IPS-NIHi11 (cell line): ENCODE results near the gene SCAMP4.
"Not testable (repeated sequence)": the region's sequence is repeated elsewhere in the genome, so short reads cannot be mapped to it uniquely, and the experiment has no call there.

ENCODE experiments used
- DNase-seq: peaks from one replicate; pipeline ENCODE4 v3.0.0; 2012; ENCODE audit warnings: mixed read lengths, low spot score

Gene SCAMP4

DNA sequence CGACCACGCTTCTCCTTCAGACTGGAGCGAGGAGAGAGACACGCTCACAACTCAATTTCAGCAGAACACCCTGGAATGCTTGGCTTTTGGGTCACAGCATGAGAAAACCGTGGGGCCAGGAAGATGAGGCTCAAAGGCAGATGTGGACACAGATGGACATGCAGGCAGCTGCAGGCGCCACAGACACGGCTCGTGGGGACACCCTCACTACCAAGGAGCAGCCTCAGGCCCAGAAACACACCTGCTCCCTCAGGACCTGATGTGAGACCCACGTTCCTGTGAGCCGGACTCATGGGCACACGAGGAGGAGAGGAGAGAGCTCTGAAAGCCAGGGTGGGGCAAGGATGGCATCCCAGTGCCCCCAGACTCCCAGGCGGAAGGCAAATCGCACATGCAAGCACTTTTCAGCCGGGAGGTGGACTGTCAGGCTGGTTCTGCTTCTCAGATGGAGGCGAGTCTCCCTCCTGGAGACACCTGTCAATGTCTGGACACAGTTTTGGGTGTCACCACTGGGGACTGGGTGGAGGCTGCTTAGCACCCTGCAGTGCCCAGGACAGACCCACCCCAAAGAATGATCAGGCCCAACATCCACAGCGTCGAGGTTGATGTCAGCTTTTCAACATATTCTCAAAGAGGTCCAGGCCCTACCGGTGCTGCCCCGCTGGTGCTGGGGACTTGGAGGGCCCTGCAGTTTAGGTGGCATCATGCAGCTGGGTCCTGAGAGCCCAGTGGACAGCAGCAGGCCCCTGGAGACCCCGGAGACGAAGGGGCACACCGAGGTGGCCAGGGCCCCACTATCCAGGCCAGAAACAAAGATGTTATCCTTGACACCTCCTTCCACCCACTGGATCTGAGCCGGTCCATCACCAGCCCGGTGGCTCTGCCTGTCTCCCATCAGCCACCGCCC is 22.2 kb upstream of the SCAMP4 start:
- DNase-seq, result no peak

DNA sequence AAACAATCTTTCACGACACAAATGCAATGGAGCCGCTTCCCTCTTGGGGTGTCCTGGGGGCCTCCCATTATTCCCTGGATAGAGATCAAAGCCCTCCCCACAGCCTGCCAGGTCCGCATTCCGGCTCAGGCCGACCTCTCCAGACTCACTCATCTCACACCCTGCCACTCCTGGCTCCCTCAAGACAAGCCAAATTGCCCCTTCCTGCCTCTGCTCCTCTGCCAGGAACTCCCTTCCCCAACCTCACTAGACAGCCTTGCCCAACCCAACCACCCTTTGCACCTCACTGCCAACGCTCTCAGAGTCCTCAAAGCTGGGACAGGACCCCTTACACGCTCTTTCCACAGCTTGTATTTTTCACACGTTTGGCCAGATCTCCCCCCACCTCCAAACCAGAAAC is 21.4 kb upstream of the SCAMP4 start:
- DNase-seq, result no peak

GRCh38 chr19:1884291-1884718 is 20.9 kb upstream of the SCAMP4 start:
- no peak for DNase-seq

DNA sequence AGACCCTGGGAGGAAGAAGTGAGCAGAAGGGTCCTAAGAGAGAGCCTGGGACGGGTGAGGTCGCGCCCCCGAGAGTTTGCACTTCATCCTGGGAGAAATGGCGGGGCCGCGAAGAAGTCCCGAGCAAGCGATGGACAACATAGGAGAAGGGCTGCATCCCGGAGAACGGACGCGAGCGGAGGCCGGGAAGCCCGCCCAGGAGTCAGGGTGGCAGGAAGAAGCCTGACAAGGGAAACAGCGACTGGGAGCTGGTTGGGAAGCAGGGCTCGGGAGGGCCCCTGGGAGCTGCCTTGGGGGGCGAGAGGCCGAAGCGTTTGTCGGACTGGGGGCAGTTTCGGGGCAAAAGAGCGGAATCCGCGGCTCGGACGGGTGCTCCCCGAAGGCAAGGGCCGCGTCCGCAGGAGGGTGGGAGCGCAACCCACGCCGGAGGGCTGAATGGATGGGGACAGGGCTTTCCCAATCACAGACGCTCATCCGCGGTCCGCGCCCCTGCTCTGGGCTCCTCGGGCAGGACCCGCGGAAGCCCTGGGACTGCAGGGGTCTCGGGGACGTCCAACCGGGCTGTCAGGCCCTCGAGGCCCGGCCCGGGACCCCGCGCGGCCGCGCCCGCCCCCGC is 20.4 kb upstream of the SCAMP4 start:
- DNase-seq, result no peak

GRCh38 chr19:1885398-1886119 is 19.6 kb upstream of the SCAMP4 start, which contains the start of gene ABHD17A:
TSS of gene ABHD17A (minus strand) at chr19:1885496. CDS start at chr19:1881566, 3,930 bp downstream.
- DNase-seq, result peak; percentile 97

- not testable (repeated sequence) for DNase-seq
Observed at GRCh38 chr19:1886360-1886759, 18.8 kb upstream of the SCAMP4 start.

DNA sequence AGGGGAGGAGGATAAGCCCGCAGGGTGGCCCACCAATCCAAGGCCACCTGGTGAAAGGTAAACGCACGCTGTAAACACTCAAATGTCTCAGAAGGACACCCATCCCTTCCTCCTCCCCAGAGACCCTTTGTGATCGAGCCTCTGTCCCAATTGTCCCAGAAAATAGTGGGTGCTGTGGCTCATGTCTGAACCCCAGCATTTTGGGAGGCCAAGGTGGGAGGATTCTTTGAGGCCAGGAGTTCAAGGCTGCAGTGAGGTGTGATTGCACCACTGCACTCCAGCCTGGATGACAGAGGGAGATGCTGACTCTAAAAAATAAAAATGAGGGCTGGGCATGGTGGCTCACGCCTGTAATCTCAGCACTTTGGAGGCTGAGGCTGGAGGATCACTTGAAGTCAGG is 16.8 kb upstream of the SCAMP4 start:
- no peak for DNase-seq

- DNase-seq, result no peak
Observed at GRCh38 chr19:1889907-1890306, 15.3 kb upstream of the SCAMP4 start.

GRCh38 chr19:1893791-1894190 is 11.4 kb upstream of the SCAMP4 start:
- DNase-seq, result no peak

DNA sequence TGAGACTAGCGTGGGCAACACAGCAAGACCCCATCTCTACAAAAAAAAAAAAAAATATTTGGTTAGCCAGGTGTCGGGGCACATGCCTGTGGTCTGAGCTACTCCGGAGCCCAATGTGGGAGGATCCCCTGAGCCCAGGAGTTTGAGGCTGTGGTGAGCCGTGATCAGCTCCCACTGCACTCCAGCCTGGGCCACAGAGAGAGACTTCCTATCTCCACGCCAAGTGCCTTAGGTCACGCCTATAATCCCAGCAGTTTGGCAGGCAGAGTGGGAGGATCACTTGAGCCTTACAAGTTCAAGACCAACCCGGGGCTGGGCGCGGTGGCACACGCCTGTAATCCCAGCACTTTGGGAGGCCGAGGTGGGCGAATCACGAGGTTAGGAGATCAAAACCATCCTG is 8.7 kb upstream of the SCAMP4 start:
- no peak for DNase-seq

DNA sequence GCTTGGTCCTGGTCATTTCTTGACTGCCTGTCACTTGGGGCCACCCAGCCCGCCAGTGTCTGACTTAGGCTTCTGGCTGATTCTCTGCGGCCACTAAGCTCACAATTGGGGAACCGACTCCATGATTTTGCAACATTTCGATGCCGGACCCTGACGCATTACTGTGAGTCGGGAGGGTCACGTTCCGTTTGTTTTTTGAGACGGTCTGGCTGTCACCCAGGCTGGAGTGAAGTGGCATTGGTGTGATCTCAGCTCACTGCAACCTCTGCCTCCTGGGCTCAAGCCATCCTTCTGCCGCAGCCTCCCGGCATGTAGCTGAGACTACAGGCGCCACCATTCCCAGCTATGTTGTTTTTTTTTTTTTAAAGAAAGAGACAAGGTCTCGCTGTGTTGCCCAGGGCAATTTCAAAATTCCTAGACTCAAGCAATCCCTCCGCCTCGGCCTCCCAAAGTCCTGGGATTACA is 3.2 kb upstream of the SCAMP4 start:
- DNase-seq, result no peak

DNA sequence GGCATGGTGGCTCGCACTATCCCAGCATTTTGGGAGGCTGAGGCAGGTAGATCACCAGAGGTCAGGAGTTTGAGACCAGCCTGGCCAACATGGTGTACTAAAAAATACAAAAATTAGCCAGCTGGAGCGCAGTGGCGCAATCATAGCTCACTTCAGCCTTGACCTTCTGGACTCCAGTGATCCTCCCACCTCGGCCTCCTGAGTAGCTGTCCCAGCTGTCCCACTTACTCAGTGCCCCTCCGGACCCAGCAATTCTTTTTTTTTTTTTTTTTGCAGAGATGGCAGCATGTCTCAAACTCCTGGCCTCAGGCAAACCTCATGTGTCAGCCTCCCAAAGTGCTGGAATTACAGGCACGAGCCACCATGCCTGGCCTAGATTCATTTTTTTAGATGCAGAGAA is 2.3 kb upstream of the SCAMP4 start:
- no peak for DNase-seq

- DNase-seq, result no peak
Observed at GRCh38 chr19:1904860-1905109, 414 bp upstream of the SCAMP4 start.

GRCh38 chr19:1905863-1906375 is 720 bp downstream of the SCAMP4 start:
- no peak for DNase-seq

DNA sequence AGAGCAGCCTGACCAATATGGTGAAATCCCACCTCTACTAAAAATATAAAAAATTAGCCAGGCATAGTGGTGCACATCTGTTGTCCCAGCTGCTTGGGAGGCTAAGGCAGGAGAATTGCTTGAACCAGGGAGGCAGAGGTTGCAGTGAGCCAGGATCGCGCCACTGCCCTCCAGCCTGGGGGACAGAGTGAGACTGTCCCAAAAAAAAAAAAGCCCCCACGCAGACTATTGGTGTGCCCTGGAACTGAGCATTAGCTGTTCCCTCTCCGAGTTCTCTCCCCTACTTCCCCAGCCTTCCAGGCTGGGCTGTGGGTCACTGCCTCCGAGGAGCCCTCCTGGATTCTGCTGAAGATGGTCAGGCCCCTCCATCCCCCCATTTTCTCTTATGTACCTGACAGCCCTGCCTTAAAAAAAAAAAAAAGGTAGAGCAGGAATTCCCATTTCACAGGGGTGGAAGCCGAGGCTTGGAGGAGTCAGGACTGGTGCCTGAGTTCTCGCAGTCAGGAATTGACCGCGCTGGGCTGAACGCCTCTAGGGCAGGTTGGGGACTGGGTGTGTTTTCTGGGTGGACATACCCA is 1.9 kb downstream of the SCAMP4 start:
- DNase-seq, result no peak

DNA sequence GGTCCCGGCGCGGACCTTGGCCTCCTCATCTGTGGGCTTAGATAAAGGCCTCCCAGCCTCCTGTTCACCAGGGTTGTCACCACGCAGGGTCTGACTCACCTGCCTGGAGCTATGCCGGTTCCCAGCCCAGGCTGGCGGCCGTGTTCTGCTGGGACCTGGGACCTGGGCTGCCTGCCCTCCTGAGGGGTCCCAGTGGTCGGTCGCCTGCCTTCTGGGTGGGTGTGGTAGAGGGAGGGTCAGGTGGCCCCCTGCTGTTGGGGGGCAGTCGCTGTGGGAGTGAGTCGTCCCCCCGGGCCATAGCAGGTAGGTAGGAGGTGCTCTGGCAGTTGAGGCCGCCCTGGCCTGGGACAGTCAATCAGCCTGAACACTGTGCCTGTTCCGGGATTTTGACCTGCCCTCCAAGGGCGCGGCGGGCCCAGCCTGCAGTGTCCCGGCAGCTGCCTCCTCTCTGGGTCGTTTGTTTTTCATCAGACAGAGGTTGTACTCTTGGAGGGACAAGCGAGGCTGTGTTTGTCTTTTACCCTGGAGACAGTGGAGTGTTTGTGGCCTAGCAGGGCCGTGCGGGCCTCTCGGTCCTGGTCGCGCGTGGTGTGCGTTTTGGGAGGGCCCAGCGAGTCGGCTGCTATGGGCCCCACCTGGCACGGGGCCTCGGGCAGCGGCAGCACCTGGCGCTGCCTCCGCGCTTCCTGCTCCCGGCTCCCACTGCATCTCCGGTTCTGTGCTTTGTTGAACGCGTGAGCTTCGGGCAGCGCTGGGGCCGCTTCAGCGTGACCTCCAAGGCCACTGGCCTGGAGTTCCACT is 2.6 kb downstream of the SCAMP4 start:
- no peak for DNase-seq

- no peak for DNase-seq
Observed at GRCh38 chr19:1908364-1908678, 3.1 kb downstream of the SCAMP4 start.

DNA sequence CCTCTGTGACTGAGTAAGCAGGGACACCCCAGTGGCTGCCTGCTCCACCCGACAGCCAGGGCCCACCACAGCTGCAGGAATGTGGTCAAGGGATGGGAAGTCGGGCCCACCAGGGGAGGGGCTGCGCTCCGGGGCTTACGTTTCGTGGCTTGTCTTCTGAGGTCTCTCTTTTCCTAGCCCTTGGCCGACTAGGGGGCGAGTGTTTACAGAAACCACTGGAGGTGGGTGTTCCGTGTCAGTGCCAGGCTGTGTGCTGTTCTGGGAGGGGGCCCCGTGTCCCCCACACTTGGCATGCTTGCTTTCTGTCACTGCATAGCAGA is 4.5 kb downstream of the SCAMP4 start:
- no peak for DNase-seq

- no peak for DNase-seq
Observed at GRCh38 chr19:1910177-1910576, 5.0 kb downstream of the SCAMP4 start.

DNA sequence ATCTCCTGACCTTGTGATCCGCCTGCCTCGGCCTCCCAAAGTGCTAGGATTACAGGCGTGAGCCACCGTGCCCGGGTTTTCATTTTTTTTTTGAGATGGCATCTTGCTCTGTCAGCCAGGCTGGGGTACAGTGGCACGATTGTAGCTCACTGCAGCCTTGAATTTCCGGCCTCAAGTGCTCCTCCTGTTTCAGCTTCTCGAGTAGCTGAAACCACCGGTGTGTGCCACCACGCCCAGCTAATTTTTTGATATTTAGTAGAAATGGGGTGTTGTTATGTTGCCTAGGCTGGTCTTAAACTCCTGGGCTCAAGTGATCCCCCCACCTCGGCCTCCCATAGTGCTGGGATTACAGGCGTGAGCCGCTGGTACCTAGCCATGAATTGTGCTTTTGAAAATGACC is 5.9 kb downstream of the SCAMP4 start:
- DNase-seq, result no peak

GRCh38 chr19:1911995-1912394 is 6.8 kb downstream of the SCAMP4 start:
- no peak for DNase-seq
